Myocyte (in vitro differentiated cells): ENCODE measurements around the gene MOBP. TPM values are rescaled to one million over a fixed set of nuclear protein-coding genes. Genes with fewer than 3 reads are reported as not detected.

ENCODE experiments used
- DNase-seq: peaks from one replicate; pipeline ENCODE4 v3.0.0-alpha.2; 2012; ENCODE audit warnings: low read depth
- total RNA-seq: library from RNA; depleted of rRNA; stranded (reverse); fragments of >200 nt; gene quantifications from 2 replicates; pipeline ENCODE4 v1.2.3, GENCODE V29; 2014

Gene MOBP
- total RNA-seq, 1 donor from 2014 or later: not detected

GRCh38 chr3:39541442-39541841, 74.0 kb downstream of the MOBP start:
- no peak for DNase-seq

GRCh38 chr3:39541917-39542329, 74.4 kb downstream of the MOBP start:
- peak; percentile 56 for DNase-seq

DNA sequence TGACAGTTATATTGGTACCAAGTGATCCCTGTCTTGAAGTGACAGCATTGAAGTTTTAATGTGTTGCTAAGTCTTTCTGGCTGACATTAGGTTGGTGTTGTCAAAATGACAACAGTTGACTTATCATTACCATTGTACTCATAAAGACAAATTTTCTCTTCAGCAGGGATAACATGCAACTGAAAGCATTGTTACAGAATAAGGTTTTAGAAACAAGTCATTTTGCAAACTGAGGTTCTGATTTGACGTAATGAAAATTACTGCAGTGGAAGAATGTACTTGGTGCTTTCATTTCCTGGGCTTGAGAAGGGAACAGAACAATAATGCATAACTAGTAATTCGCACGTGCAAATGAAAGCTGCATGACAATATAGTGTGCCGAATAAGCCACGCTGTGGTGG, 75.1 kb downstream of the MOBP start:
- no peak for DNase-seq

DNA sequence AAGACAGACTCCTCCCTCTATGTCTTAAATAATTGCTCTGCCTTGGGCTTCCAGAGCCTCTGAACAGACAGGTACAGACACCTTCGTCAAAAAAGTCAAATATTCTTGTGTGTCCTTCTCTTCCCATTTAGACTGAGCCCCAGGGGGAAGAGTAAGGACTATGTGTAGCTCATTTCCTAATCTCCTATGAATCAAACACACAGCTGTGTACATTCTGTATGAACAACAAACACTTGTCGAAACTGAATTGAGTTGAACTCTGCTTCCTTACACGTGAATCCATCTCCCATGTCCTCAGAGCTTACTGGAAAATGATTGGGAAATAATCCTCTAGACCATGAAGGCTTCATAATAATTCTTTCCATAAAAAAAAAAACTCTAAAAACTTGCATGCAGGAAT, 80.8 kb downstream of the MOBP start:
- DNase-seq: no peak

- DNase-seq: no peak
Measured at GRCh38 chr3:39550354-39551051, 83.0 kb downstream of the MOBP start.

Other genes with a start within 250 kb of the MOBP start
- gene CX3CR1, start 187.6 kb upstream of the MOBP start, total RNA-seq: not detected in 2 replicates
- not detected in 2 replicates for gene CCR8, start 138.0 kb upstream of the MOBP start, total RNA-seq
- 25.5 and 28.5 TPM in 2 replicates for gene SLC25A38, start 84.3 kb upstream of the MOBP start, total RNA-seq
- 953 and 1,060 TPM in 2 replicates for gene RPSA, start 61.0 kb upstream of the MOBP start, total RNA-seq